Measurements from ENCODE around the gene SLC38A3.

SLC38A3 gene

GRCh38 chr3:50184242-50184978 is 20.7 kb upstream of the SLC38A3 start:
- Histone ChIP-seq H3K36me3 (ENCODE audit: insufficient read depth, low read length) (no peaks in the 10 kb centered on the region), H3K9me3 (ENCODE audit: low read depth, low read length) (no peaks in the 10 kb centered on the region), H3K27ac (no peak overlapping the region), H3K4me3 (no peak overlapping the region), H3K9ac (ENCODE audit: insufficient read length) (no peak overlapping the region)
- DNase-seq (ENCODE audit: low read depth, low spot score): no peak
- no peak for TF ChIP-seq EZH2 (IDR thresholded peaks at IDR 0.05)
- no peak for TF ChIP-seq FOXP2 (optimal IDR thresholded peaks at IDR 0.05; ENCODE audit: control extremely low read depth, extremely low read length, insufficient read depth)
- TF ChIP-seq POLR2AphosphoS5 (IDR thresholded peaks at IDR 0.05; ENCODE audit: borderline replicate concordance, low read depth, low read length): no peak

- Histone ChIP-seq H3K9me3 (ENCODE audit: low read depth, low read length) (no peaks in the 10 kb centered on the region), H3K36me3 (ENCODE audit: insufficient read depth, low read length) (no peaks in the 10 kb centered on the region)
Observed at GRCh38 chr3:50185230-50185629, 19.8 kb upstream of the SLC38A3 start.

GRCh38 chr3:50186096-50186495 is 19.0 kb upstream of the SLC38A3 start:
- Histone ChIP-seq H3K4me3 (no peak overlapping the region), H3K27ac (no peak overlapping the region), H3K36me3 (ENCODE audit: insufficient read depth, low read length) (no peaks in the 10 kb centered on the region), H3K9me3 (ENCODE audit: low read depth, low read length) (no peaks in the 10 kb centered on the region), H3K9ac (ENCODE audit: insufficient read length) (no peak overlapping the region)
- no peak for DNase-seq (ENCODE audit: low read depth, low spot score)
- TF ChIP-seq POLR2AphosphoS5 (IDR thresholded peaks at IDR 0.05; ENCODE audit: borderline replicate concordance, low read depth, low read length): no peak
- no peak for TF ChIP-seq FOXP2 (optimal IDR thresholded peaks at IDR 0.05; ENCODE audit: control extremely low read depth, extremely low read length, insufficient read depth)
- TF ChIP-seq EZH2 (IDR thresholded peaks at IDR 0.05): no peak

More at GRCh38 chr3:50185230-50185629, 19.8 kb upstream of the SLC38A3 start:
- DNase-seq (ENCODE audit: low read depth, low spot score): no peak
- Histone ChIP-seq H3K9ac (ENCODE audit: insufficient read length) (no peak overlapping the region), H3K4me3 (no peak overlapping the region), H3K27ac (no peak overlapping the region)
- TF ChIP-seq EZH2 (IDR thresholded peaks at IDR 0.05) (no peak), POLR2AphosphoS5 (IDR thresholded peaks at IDR 0.05; ENCODE audit: borderline replicate concordance, low read depth, low read length) (no peak), FOXP2 (optimal IDR thresholded peaks at IDR 0.05; ENCODE audit: control extremely low read depth, extremely low read length, insufficient read depth) (no peak)

DNA sequence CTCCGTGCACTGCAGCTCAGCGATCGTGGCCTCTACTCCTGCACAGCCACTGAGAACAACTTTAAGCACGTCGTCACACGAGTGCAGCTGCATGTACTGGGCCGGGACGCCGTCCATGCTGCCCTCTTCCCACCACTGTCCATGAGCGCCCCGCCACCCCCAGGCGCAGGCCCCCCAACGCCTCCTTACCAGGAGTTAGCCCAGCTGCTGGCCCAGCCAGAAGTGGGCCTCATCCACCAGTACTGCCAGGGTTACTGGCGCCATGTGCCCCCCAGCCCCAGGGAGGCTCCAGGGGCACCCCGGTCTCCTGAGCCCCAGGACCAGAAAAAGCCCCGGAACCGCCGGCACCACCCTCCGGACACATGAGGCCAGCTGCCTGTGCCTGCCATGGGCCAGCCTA is 17.3 kb upstream of the SLC38A3 start:
- no peaks in the 10 kb centered on the region for H3K36me3 ChIP-seq (ENCODE audit: insufficient read depth, low read length)

DNA sequence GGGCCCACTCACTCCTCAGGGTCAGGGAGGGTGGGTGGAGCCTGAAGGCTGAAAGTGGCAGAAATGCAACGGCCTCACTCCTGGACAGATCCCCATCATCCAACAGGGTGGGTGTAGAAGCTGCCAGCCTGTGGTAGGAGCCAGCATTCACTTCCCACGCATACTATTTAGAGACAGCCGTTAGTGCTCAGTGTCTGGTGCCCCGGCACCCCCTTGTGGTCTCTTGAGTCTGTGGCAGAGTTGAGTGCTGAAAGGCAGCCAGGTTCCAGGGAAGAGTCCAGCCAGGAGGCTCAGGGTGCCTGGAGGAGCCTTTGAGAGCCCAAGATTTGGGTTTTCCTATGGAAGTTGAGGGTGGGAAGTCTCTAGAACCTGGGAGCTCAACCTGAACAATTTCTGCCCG is 15.8 kb upstream of the SLC38A3 start:
- H3K9me3 ChIP-seq (ENCODE audit: low read depth, low read length): no peaks in the 10 kb centered on the region
- H3K27ac ChIP-seq: no peak overlapping the region
- H3K9ac ChIP-seq (ENCODE audit: insufficient read length): no peak overlapping the region
- TF ChIP-seq EZH2 (IDR thresholded peaks at IDR 0.05): no peak
- no peak for TF ChIP-seq FOXP2 (optimal IDR thresholded peaks at IDR 0.05; ENCODE audit: control extremely low read depth, extremely low read length, insufficient read depth)
- no peak for DNase-seq (ENCODE audit: low read depth, low spot score)
- H3K36me3 ChIP-seq (ENCODE audit: insufficient read depth, low read length): no peaks in the 10 kb centered on the region
- no peak overlapping the region for H3K4me3 ChIP-seq

More for the DNA sequence above, 17.3 kb upstream of the SLC38A3 start:
- no peak overlapping the region for H3K4me3 ChIP-seq
- H3K27ac ChIP-seq: no peak overlapping the region
- H3K9me3 ChIP-seq (ENCODE audit: low read depth, low read length): no peaks in the 10 kb centered on the region
- no peak overlapping the region for H3K9ac ChIP-seq (ENCODE audit: insufficient read length)
- TF ChIP-seq FOXP2 (optimal IDR thresholded peaks at IDR 0.05; ENCODE audit: control extremely low read depth, extremely low read length, insufficient read depth): no peak
- no peak for TF ChIP-seq EZH2 (IDR thresholded peaks at IDR 0.05)
- no peak for TF ChIP-seq POLR2AphosphoS5 (IDR thresholded peaks at IDR 0.05; ENCODE audit: borderline replicate concordance, low read depth, low read length)
- DNase-seq (ENCODE audit: low read depth, low spot score): no peak

- Histone ChIP-seq H3K27ac (no peak overlapping the region), H3K4me3 (no peak overlapping the region), H3K36me3 (ENCODE audit: insufficient read depth, low read length) (no peaks in the 10 kb centered on the region), H3K9me3 (ENCODE audit: low read depth, low read length) (no peaks in the 10 kb centered on the region), H3K9ac (ENCODE audit: insufficient read length) (no peak overlapping the region)
- DNase-seq (ENCODE audit: low read depth, low spot score): no peak
- no peak for TF ChIP-seq EZH2 (IDR thresholded peaks at IDR 0.05)
- no peak for TF ChIP-seq FOXP2 (optimal IDR thresholded peaks at IDR 0.05; ENCODE audit: control extremely low read depth, extremely low read length, insufficient read depth)
- no peak for TF ChIP-seq POLR2AphosphoS5 (IDR thresholded peaks at IDR 0.05; ENCODE audit: borderline replicate concordance, low read depth, low read length)
Observed at GRCh38 chr3:50189989-50190388, 15.1 kb upstream of the SLC38A3 start.

DNA sequence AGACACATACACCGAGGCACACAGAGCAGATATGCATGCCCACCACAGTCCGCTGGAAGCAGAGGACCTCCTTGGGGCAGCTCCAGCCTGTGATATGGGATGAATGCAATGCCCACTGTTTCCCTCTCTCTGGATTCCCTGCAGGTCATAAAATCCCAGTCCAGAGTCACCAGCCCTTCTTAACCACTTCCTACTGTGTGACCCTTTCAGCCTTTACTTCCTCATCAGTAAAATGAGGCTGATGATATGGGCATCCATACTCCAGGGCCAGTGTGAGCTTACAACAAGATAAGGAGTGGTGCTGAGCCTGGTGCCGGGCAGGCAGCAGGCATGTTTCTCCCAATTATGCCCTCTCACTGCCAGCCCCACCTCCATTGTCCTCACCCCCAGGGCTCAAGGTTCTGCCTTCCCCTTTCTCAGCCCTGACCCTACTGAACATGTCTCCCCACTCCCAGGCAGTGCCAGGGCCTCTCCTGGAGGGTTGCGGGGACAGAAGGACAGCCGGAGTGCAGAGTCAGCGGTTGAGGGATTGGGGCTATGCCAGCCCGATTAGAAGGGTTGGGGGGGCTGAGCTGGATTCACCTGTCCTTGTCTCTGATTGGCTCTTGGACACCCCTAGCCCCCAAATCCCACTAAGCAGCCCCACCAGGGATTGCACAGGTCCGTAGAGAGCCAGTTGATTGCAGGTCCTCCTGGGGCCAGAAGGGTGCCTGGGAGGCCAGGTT is 14.0 kb upstream of the SLC38A3 start, which contains the start of gene GNAT1:
TSS of gene GNAT1 (plus strand) at position 675 of the 725 bp plus-strand sequence. CDS start 116 bp downstream, outside the sequence.
- H3K27ac ChIP-seq: no peak within 1 kb of the TSS
- DNase-seq (ENCODE audit: low read depth, low spot score): no peak
- no peaks in the 10 kb centered on the region for H3K9me3 ChIP-seq (ENCODE audit: low read depth, low read length)
- H3K36me3 ChIP-seq (ENCODE audit: insufficient read depth, low read length): no peaks in the 10 kb centered on the region
- TF ChIP-seq POLR2AphosphoS5 (IDR thresholded peaks at IDR 0.05; ENCODE audit: borderline replicate concordance, low read depth, low read length) (no peak), FOXP2 (optimal IDR thresholded peaks at IDR 0.05; ENCODE audit: control extremely low read depth, extremely low read length, insufficient read depth) (no peak), EZH2 (IDR thresholded peaks at IDR 0.05) (no peak)
- H3K4me3 ChIP-seq: no peak within 1 kb of the TSS
- no peak within 1 kb of the TSS for H3K9ac ChIP-seq (ENCODE audit: insufficient read length)

GRCh38 chr3:50192124-50192523 is 12.9 kb upstream of the SLC38A3 start:
- DNase-seq (ENCODE audit: low read depth, low spot score): no peak
- TF ChIP-seq FOXP2 (optimal IDR thresholded peaks at IDR 0.05; ENCODE audit: control extremely low read depth, extremely low read length, insufficient read depth) (no peak), EZH2 (IDR thresholded peaks at IDR 0.05) (no peak), POLR2AphosphoS5 (IDR thresholded peaks at IDR 0.05; ENCODE audit: borderline replicate concordance, low read depth, low read length) (no peak)
- Histone ChIP-seq H3K4me3 (no peak overlapping the region), H3K9me3 (ENCODE audit: low read depth, low read length) (no peaks in the 10 kb centered on the region), H3K36me3 (ENCODE audit: insufficient read depth, low read length) (no peaks in the 10 kb centered on the region), H3K9ac (ENCODE audit: insufficient read length) (no peak overlapping the region), H3K27ac (no peak overlapping the region)
